Stimulated activated CD4-positive, alpha-beta T cell treated with anti-CD3 and anti-CD28 coated beads, TNF-alpha, amount 100 ng/mL, for 4 hours (primary cell): Measurements from ENCODE around the gene ADRA2B.
A peak's percentile ranks its signal among the peaks of the same experiment; 100 is the strongest.

Source experiments
- DNase-seq, 3 experiments: peaks; one replicate each; pipeline ENCODE4 v3.0.0-alpha.2; 2020; ENCODE audit warnings: low read depth in 3 of 3

ADRA2B gene

DNA sequence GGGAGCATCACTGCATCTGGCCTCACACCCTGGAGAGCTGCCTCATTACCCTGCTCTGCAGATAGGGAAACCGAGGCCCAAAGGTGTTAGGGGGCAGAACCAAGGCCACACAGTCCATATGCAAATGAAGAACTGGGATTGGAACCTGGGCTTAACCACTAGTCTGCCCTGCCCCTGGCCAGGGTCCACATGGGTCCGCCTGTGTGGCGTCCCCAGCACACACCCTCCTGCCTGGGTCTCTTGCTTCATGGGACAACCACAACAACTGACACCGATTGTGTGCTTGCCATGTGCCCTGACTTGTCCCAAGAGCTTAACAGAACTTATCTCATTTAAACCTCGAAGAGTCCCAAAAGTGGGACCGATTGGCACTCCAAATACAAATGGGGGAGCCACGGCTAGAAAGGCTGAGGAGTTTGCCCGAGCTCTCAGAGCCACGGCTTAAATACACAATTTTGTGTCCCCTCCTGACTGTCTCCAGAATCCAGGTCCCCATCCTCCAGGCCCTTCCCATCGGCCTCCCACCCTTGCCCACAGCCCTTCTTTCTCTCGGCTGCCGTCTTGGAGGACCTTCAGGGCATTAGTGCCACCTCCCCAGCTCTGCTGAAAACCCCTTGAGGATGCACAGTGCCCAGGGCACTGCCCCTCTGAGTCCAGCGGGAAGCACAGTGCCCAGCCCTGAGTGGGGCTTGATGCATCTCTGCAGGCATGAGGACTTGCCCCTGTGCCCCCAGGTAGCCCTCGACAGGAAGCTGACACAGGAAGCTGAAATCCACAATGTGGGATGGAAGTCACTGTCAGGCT lies 34.6 kb upstream of the ADRA2B start:
- DNase-seq, result no peak

DNA sequence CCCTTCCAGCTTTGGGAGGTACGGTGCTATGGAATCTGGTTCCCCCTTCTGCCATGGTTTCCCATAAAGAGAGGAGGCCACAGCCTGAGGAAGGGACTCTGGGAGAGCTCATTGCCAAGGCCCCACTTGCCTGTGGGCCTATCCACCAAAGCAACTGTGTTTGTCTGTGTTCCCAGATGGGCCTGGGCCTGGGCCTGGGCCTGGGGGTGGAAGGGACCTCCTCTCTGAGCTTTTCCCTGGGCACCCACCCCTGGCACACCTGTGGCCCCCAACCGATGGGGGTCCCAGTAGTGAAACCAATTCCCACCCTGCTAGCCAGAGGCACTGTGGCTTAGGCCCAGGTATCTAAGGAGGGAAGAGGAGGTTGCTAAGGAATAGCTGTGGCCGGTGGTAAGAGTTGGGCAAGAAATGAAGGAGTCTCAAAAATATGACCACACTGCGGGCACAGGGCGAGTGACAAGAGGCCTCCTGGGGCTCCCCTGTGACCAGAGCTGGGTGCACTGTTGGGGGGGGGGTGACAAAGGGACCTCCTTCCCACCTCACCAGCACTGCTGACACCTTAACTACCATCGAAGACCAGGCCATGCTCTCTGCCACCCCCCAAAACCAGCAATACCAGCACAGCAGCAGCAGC lies 33.8 kb upstream of the ADRA2B start:
- DNase-seq, result no peak

DNA sequence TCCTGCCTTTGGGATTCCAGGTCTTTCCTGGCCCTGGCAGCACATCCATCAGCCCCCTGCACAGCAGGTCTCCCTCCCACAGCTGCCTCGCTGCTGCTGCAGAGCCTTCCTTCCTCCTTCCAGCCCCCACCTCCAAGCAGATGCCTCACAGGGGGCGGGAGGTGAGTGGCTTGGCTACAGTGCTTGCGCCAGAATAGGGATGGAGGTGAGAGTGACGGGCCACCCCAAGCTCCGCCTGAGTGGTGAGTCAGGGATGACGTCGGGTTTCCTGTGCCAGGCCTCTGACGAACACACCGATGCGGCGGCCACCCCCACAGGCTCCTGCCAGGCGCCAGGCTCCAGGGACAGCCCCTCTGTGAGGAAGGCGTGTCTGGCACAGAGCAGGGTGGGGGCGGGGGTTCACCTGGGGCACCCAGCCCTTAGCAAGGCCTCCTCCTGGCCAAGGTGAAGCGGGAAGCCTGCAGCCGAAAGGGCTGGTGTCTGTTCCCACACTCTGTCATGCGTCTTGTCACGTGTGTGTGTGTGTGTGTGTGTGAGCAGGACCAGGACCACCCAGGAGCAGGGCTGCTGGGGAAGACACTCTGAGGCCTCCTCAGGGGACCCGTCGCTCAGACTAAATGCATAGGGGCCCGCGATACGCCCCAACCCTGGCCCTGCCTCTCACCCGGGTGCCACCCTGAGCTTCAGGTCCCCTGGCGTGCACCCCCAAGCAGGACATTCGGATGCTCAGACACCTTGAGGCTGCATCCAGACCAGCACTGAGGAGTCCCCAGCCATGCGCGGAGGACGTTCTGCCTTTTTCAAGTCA lies 32.2 kb upstream of the ADRA2B start:
- DNase-seq, result peak; percentile 90 to 97 (median 96)

DNA sequence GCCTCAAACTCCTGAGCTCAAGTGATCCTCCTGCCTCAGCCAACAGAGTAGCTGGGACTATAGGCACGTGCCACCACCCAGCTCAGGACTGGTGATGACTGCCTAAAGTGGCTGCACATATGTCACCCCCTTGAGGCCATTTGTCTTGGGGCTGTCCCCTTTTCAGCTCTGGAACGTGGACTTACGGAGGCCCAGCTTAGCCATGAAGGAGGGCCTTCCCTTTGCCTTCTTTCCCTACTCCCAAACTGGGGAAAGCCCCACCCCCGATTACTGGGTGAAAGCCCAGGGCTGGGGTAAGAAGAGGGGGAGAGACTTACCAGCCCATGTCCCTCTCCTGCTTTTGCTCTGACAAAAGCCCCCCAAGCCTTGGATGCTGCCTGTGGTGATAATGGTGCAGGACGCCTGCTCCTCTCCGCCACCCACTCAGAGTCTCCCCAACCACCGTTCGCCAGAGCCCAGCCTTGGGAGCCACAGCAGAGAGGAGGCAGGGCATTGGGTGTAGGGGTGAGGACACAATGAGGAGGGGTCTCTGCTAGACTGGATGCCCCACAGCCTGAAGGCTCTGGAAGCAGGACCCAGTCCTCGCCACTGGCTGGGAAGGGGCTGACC lies 31.3 kb upstream of the ADRA2B start:
- DNase-seq, result no peak

DNA sequence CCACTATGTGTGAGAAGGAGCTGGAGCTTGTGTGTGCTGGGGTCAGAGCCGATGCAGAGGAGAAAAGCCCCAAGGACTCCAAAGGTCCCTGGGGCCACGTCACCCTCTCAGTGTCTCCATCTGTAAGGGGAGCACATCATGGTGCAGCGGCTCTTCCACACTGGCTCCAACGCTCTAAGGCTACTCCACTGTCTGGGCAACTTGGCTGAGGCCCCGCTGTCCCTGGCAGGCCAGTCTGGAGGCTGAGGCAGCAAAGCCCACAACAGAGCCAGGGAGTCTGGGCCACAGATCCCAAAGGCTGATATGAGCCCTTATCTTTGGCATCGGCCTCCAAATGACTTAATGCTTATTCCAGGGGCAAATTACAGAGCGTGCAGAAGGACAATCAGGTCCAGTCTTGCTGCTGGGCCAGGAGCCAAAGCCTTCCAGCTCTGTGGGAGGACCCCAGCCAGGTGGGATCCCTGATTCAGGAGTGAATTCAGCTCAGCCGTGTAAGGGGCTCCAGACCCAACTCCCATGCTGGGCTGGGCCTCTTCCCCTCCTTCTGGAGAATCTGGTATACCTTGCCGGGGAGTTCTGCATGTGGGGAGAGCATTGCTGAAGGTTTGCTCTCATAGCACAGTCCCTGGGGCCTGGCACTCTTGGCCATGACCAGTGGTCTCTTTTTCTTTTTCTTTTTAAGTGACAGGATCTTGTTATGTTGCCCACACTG lies 30.7 kb upstream of the ADRA2B start:
- no peak for DNase-seq

DNA sequence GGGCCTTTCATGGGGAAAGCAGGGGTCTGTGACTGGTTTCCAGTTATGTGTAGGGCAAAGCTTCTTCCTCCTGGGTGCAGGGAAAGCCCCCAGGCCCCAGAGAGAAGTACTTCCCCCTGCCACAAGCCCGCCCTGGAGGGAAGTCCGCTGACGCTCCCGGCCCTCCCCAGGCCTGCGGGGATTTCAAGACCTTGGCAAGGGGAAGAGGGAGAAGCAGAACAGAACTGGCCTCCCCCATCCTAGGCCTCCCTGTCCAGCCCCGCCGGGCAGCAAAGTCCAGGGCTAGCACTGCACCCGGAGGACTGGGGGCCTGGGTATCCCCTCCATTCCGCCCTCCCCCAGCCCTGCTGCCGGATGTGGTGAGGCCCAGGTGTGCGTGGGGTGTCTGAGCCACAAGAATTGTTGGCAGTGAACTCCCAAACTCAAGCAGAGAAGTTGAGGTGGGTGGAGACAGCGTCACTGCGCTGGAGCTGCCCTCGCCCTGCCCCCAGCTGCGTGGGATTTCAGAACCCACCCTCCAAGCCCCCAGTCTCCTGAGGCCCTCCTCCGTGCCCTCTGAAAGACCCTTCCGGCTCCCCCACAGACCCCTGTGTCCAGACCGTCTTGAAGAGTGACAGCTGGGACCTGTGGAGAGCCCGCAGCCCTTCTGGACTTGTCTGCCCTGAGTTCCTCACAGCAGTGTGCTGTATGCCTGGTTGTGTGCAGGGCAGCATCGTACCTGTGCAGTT lies 29.9 kb upstream of the ADRA2B start:
- DNase-seq, result peak; percentile 75 to 86 (median 83)

DNA sequence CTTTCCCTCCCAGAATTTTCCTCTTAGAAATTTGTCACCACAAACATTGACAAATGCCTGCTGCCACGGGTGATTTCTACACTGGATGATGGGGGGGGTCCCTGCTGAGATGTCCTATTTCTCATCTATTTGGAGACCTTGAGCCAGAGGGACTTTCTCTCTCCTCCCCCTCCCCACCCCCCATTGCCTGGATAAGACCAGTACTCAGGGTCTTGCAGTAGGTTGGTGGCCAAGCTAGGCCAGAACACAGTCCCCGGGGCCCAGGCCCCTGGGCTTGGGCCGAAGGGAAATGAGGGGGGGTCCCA lies 29.4 kb upstream of the ADRA2B start:
- DNase-seq, result peak in 1 of 3 experiments; percentile 32

DNA sequence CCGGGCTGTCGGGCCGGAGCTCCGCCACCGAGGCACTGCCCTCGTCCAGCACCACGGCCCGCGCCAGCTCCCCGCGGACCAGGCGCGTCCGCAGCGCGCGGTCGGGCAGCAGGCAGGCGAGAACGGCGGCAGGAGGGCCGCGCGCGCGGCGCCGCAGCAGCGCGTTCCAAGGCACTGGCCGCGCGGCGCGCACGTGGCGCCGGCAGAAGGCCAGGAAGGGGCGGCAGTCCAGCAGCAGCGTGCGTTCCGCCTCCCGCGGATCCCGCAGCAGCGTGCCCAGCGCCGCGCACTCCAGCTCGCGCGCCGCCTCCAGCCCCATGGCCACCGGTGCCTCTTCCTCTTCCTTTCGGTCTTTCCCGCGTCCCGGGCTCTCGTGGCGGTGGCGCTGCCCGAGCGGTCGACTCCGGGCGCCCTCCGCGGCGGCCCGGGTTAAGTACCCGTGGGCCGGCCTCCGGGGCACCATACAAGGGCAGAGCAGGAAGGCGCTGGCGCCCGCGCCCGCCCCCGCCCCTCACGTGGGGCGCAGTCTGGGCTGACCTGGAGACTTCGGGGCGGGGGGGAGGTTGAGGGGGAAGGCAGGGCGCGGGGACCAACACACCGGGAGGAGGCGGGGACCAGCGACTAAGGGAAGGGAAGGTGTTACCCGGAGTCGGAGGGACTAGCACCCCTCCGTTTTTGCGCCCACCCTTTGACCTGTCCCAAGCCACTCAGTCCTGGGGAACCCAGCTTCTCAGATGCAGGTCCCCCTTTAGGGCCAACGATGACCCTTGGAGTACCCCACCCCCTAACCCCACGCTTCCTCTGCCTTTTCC lies 28.9 kb upstream of the ADRA2B start, which contains the start of gene DUSP2:
Gene DUSP2 (minus strand): TSS at position 405 of the 812 bp plus-strand sequence. CDS start 86 bp downstream, at position 319.
- peak; percentile 87 to 90 (median 89) for DNase-seq

DNA sequence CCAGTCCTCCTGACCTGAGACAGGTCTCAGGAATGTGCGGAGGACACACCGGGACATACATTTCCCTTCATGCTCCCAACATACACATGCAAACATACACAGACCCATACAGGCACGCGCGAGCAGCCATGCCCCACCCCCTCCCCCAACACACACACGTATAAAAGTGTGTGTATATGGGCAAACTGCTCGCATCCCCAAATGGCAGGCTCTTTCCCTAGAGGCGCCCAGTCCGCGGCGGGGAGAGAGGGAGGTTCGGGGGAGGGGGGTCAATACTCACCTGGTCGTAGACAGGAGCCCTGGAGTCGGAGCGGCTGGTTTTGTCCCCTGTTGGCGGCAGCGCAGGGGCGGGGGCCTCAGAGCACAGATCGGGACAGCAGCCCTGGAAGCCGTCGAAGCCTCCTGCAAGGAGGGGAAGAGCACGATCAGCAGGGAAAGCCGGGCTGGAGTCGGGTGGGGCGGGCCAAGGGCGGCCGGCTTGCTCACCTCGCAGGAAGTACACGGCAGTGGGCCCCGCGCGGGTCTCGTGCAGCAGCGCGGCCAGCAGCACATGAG lies 28.2 kb upstream of the ADRA2B start:
- DNase-seq, result peak in 2 of 3 experiments; percentile 24 to 35

DNA sequence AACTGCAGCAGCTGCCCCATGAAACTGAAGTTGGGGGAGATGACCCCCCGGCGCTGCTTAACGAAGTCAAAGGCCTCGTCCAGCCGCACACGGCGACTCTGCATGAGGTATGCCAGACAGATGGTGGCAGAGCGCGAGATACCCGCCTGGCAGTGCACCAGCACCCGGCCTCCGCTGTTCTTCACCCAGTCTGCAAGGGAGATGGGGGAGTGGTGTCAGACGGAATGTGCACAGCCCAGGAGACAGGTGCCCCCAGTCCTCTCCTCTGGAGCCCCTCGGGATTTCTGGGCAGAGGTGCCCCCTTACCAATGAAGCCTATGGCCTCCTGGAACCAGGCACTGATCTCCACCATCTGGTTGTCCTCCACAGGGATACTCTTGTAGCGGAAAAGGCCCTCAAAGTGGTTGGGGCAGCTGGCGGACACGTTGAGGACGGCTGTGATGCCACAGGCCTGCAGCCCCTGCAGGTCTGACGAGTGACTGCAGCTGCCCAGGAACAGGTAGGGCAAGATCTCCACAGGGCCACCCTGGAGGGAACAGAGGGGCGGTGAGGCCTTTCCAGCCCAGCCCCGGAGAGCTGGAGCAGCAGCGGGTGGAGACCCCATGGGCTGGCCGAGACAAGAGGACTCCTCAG lies 27.6 kb upstream of the ADRA2B start:
- peak in 1 of 3 experiments; percentile 26 for DNase-seq

DNA sequence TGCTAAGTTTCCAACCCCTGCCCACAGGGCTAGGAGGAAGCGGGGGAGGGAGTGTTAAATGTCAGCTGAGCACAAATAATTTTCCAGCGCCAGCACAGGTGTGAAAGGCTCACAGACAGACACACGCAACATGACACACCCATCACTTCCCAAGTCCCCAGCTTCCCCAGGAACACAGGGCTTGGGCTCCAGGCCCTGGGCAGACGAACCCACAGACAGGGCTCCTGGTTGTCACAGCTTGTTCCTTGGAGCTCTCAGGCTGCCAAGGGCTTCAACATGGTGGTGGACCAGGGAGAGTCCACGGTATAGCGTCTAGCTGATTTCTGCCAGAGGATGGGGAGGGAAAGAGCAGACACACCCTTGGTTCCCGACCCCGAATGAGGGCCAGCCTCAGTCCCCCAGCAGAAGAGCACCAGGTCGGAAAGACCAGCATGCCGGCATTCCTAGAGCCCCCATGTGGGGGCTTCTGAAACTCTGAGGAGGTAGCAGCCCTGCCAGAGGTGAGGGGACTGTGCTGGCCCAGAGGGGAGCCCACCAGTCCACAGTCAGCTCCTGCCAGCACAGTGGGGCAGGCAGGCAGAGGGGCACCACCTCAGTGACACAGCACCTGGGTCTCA lies 27.0 kb upstream of the ADRA2B start:
- DNase-seq, result peak in 2 of 3 experiments; percentile 33 to 38

DNA sequence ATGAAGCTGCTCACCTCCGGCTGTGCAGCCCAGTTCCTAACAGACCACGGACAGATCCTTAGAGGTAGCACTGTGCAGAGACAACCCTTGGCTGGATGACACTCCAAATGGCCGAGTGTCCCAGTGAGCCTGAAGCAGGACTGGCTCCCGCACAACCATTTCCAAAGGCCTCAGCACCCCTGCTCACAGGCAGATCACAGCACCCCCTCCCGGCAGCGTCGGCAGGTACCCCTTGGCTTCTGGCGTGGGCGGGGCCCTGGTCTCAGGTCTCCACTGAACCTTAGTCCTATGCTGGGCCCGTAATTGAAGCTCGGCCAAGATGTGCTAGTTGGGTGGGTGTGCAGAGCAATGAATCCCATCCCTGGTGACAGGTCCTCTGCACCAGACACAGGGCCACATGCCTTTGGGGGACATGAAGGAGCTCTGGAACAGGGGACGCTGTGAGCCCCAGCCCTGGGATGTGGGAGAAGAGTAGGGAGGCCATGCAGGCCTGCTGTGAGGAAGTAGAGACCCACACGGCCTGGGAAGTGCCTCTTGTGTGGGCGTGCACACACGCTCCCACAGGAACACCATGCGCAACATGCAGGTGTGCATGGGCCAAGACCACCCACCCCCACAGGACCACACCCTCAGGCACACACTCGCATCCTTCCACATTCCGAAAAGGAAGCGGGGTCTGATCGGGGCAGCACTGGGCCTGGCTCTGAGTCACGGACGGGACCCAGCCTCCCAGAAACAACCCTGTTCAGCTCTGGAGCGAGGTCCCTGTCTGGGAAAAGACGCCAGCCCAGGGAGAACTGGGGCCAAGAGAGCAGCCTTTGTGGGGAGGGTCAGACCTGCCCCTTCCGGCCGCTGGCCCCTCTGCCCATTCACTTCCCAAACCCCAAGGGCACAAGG lies 26.1 kb upstream of the ADRA2B start:
- DNase-seq, result peak in 2 of 3 experiments; percentile 69 to 71

DNA sequence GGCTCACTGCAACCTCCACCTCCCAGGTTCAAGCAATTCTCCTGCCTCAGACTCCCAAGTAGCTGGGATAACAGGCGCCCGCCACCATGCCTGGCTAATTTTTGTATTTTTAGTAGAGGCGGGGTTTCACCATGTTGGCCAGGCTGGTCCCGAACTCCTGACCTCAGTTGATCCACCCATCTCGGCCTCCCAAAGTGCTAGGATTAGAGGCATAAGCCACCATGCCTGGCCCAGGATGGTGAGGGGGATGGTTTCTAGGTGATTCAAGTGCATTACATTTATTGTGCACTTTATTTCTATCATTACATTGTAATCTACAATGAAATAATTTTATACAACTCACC lies 25.2 kb upstream of the ADRA2B start:
- peak in 1 of 3 experiments; percentile 22 for DNase-seq

DNA sequence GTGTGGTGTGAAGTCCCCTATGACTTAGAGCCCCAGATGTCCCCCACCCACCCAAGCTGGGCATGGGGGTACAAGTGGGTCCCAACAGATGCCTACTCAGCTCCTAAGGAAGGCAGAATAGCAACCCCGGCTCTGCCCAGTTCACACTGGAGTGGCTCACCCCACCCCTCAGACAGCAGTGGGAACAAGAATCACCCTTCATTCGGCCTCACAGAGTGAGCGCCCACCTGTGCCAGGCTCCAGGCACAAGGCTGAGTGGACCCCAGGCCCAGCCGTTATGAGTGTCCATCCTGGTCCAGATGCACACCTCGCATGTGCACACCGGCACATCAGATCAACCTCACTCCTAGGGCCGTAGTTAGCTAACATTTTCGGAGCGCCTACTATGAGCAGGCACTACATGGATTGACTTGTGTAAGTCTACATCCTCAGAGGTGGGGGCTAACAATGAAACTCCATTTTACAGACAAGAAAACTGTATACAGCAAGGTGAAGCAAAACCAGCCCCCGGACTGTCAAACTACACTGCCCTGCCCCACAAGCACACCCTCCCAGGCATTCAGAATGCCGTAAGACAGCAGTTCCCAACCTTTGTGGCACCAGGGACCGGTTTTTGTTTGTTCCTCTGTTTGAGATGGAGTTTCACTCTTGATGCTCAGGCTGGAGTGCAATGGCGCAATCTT lies 24.7 kb upstream of the ADRA2B start:
- DNase-seq, result peak in 2 of 3 experiments; percentile 26 to 31

DNA sequence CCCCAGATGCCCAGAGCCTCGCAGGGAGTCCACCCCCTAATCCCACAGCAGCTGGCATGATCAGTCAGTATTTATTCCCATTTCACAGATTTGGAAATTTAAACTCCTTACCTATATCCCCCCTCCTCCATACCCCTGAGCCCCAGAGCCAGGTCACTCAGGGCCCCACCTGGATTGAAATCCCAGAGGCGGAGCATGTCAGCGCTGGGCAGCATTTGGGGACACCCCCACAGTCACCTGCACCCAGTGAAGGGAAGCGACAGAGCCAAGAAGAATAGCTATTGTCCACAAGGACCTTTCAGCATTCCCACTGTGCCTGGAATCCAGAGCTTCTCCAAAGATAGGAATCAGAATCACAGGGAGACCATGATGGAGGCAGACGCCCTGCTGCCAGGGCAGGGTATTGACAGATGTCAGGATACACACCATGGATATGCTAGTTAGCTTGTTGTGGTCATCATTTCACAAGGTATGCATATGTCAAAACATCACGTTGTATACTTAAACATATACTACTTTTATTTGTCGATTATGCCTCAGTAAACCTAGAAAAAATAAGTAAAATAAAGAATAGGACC lies 22.9 kb upstream of the ADRA2B start:
- DNase-seq, result no peak
